BLaER1 (cell line): ENCODE results near the gene PHF14.

ENCODE experiments used
- H3K27ac ChIP-seq: shearing (Covaris generic); formaldehyde crosslinking; 2 replicates; pipeline ENCODE4 v1.8.1; 2022
- H3K27me3 ChIP-seq: shearing (Covaris generic); formaldehyde crosslinking; 2 replicates; pipeline ENCODE4 v1.8.1; 2022
- H3K36me3 ChIP-seq: shearing (Covaris generic); formaldehyde crosslinking; 2 replicates; pipeline ENCODE4 v1.8.1; 2022
- H3K4me1 ChIP-seq: shearing (Covaris generic); formaldehyde crosslinking; 2 replicates; pipeline ENCODE4 v1.8.1; 2022
- H3K4me2 ChIP-seq: shearing (Covaris generic); formaldehyde crosslinking; 2 replicates; pipeline ENCODE4 v1.8.1; 2022
- H3K4me3 ChIP-seq: shearing (Covaris generic); formaldehyde crosslinking; 2 replicates; pipeline ENCODE4 v1.8.1; 2022
- H3K9ac ChIP-seq: shearing (Covaris generic); formaldehyde crosslinking; 2 replicates; pipeline ENCODE4 v1.8.1; 2022
- H3K9me3 ChIP-seq: shearing (Covaris generic); formaldehyde crosslinking; 2 replicates; pipeline ENCODE4 v1.8.1; 2022
- H4K20me1 ChIP-seq: shearing (Covaris generic); formaldehyde crosslinking; 2 replicates; pipeline ENCODE4 v1.8.1; 2022
- Cebpa-rat ChIP-seq: shearing (Covaris generic); IDR thresholded peaks from 2 replicates; pipeline ENCODE4 v1.8.1; 2022

PHF14 gene

DNA sequence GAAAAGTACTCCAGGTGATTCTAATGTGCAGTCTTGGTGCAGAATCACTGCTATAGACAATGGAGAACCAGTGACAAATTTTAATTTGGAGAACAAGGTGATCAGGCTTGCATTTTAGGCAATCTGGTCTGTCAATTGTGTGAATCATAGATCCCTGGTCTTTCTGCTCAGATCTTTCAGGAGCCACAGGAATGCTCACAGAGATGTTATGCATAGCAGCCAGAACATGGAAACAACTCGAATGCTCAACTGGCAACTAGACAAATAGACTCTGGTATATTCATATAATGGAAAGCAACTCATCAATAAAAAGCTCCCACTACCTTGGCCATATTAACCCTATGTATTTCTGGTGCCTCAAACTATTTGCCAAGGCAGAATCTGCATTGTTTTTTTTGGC, 209.1 kb downstream of the PHF14 start:
- H3K27ac ChIP-seq = no peak overlapping the region
- no peak for TF ChIP-seq Cebpa-rat
- H3K9me3 ChIP-seq = peaks cover 9% of the 10 kb centered on the region; the same call in 1 of the 2 replicates
- H3K4me1 ChIP-seq = no peaks in the 10 kb centered on the region
- no peak overlapping the region for H3K4me3 ChIP-seq
- H3K9ac ChIP-seq = no peak overlapping the region
- no peaks in the 10 kb centered on the region for H3K27me3 ChIP-seq
- H3K36me3 ChIP-seq = no peaks in the 10 kb centered on the region
- H3K4me2 ChIP-seq = no peak overlapping the region
- no peaks in the 10 kb centered on the region for H4K20me1 ChIP-seq

DNA sequence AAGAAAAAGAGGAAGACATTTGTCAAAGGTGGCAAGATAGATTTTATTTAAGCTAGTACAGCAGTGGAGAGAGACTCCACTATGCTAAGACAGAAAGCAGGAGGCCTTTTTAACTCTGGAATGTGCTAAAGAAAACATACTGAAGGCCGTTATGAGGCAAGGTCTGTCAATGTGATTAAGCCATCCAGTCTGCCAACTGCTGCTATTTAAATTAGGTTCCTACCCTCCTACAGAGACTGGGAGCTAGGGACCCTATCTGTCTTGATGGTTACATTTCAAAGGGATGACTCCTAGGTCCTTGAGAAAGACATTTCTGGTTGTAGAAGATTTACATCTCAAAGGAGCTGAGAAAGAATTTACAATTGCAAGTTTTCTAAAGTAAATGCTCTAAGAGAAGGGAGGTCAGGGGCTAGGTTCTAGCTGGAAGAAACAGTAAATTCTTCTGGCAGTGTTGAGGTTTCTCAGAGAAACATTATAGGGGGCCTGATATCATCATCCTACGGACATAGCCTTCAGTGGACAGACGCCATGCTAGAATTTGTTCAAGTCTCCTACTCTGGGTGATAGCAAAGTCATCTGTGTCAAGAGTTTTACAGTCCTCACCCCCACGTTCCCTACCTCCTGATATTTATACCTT, 211.6 kb downstream of the PHF14 start:
- H3K36me3 ChIP-seq = no peaks in the 10 kb centered on the region
- H3K4me2 ChIP-seq = no peak overlapping the region
- H3K4me1 ChIP-seq = no peaks in the 10 kb centered on the region
- H3K27ac ChIP-seq = no peak overlapping the region
- TF ChIP-seq Cebpa-rat = no peak
- no peaks in the 10 kb centered on the region for H3K27me3 ChIP-seq
- no peak overlapping the region for H3K4me3 ChIP-seq
- no peak overlapping the region for H3K9ac ChIP-seq
- no peaks in the 10 kb centered on the region for H4K20me1 ChIP-seq
- H3K9me3 ChIP-seq = peaks cover 9% of the 10 kb centered on the region; the same call in 1 of the 2 replicates

GRCh38 chr7:11188529-11189310, 215.0 kb downstream of the PHF14 start:
- Histone ChIP-seq H3K4me3 (no peak overlapping the region), H3K36me3 (no peaks in the 10 kb centered on the region), H3K27ac (no peak overlapping the region), H3K9ac (no peak overlapping the region), H3K4me2 (no peak overlapping the region), H4K20me1 (no peaks in the 10 kb centered on the region), H3K27me3 (no peaks in the 10 kb centered on the region), H3K4me1 (no peaks in the 10 kb centered on the region), H3K9me3 (peaks cover 9% of the 10 kb centered on the region; the same call in 1 of the 2 replicates)
- no peak for TF ChIP-seq Cebpa-rat

DNA sequence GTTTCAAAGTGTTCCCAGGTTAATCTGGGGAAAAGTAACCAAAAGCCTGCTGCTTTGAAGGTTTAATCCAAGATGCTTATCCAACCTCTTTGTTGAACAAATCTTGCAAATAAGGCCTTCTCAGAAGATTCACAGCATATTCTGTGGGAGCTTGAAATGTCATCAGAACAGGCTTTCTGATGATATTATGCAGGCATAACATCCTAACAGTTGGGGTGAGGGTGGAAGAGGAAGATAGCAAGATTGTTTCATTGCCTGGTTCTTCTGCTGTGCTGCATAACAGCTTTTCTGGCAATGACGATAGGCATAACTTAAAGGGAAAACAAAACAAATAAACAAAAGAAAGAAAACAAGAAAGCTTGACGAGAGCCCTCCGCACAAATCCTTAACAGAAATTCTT, 217.4 kb downstream of the PHF14 start:
- Histone ChIP-seq H3K9me3 (no peaks in the 10 kb centered on the region), H3K27me3 (no peaks in the 10 kb centered on the region), H3K4me2 (no peak overlapping the region), H3K4me1 (no peaks in the 10 kb centered on the region), H4K20me1 (no peaks in the 10 kb centered on the region), H3K36me3 (no peaks in the 10 kb centered on the region), H3K4me3 (no peak overlapping the region), H3K9ac (no peak overlapping the region), H3K27ac (no peak overlapping the region)
- no peak for TF ChIP-seq Cebpa-rat

DNA sequence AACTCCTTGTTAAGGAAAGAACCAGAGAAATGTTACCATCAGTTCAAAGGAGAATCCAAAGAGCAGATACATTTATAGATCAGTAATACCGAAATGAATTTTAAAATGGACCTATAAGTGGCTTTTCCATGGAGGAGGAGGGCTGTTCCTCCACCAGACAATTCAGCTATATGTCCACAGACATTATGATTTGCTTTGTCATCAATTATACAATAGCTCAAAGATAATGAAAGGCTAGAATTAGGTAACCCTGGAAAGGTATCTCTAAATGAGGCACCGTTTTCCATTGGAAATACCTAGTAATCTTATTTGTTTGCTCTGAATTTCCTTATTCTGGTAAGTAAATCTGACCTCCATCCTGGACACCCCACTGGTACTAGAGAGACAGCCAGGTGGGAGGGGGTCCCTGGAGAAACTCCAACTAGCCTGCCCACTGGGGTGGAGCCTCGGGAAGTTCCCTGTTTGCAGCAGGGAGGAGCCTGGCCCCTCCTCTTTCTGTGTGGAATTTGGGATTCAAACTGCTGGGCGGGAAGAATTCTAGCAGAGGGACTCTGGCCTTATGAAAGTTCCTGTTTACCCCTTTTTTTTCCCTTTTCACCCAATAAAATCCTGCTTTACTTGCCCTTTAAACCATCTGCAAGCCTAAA, 218.0 kb downstream of the PHF14 start:
- H3K9me3 ChIP-seq = no peaks in the 10 kb centered on the region
- H3K27me3 ChIP-seq = no peaks in the 10 kb centered on the region
- H4K20me1 ChIP-seq = no peaks in the 10 kb centered on the region
- no peaks in the 10 kb centered on the region for H3K4me1 ChIP-seq
- H3K9ac ChIP-seq = no peak overlapping the region
- TF ChIP-seq Cebpa-rat = no peak
- no peak overlapping the region for H3K4me2 ChIP-seq
- no peak overlapping the region for H3K4me3 ChIP-seq
- H3K36me3 ChIP-seq = no peaks in the 10 kb centered on the region
- no peak overlapping the region for H3K27ac ChIP-seq

- H4K20me1 ChIP-seq = no peaks in the 10 kb centered on the region
- no peaks in the 10 kb centered on the region for H3K27me3 ChIP-seq
- H3K9ac ChIP-seq = no peak overlapping the region
- no peaks in the 10 kb centered on the region for H3K4me1 ChIP-seq
- H3K36me3 ChIP-seq = no peaks in the 10 kb centered on the region
- H3K4me2 ChIP-seq = no peak overlapping the region
- no peak for TF ChIP-seq Cebpa-rat
- no peak overlapping the region for H3K4me3 ChIP-seq
- no peak overlapping the region for H3K27ac ChIP-seq
- no peaks in the 10 kb centered on the region for H3K9me3 ChIP-seq
Measured at GRCh38 chr7:11192506-11192905, 218.8 kb downstream of the PHF14 start.

GRCh38 chr7:11193131-11193867, 219.6 kb downstream of the PHF14 start:
- H3K4me2 ChIP-seq = no peak overlapping the region

DNA sequence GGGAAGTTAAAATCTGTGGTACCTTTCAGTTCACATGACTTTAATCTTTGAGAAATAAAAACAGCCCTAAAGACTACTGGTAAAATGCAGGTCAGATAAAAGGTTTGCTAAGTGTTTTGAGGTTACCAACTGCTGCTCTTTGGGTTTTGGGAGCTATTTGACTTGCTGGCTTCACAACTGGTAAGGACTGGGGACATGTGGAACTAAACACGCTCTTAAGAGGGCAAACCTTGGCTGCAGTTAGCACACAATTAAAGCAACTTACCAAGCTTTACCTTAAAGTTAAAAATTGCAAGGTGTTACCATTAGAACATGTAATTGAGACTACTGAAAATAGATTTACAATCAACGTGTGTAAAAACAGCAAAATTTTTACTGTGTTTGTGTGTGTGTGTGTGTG, 220.2 kb downstream of the PHF14 start:
- H3K36me3 ChIP-seq = no peaks in the 10 kb centered on the region
- H3K9ac ChIP-seq = no peak overlapping the region
- no peaks in the 10 kb centered on the region for H3K27me3 ChIP-seq
- no peak overlapping the region for H3K4me3 ChIP-seq
- no peaks in the 10 kb centered on the region for H3K9me3 ChIP-seq
- TF ChIP-seq Cebpa-rat = no peak
- H3K4me1 ChIP-seq = no peaks in the 10 kb centered on the region
- H3K4me2 ChIP-seq = no peak overlapping the region
- no peaks in the 10 kb centered on the region for H4K20me1 ChIP-seq
- no peak overlapping the region for H3K27ac ChIP-seq

More at GRCh38 chr7:11193131-11193867, 219.6 kb downstream of the PHF14 start:
- Histone ChIP-seq H3K4me1 (no peaks in the 10 kb centered on the region), H3K4me3 (no peak overlapping the region), H3K9me3 (no peaks in the 10 kb centered on the region), H4K20me1 (no peaks in the 10 kb centered on the region), H3K27ac (no peak overlapping the region), H3K36me3 (no peaks in the 10 kb centered on the region), H3K27me3 (no peaks in the 10 kb centered on the region), H3K9ac (no peak overlapping the region)
- TF ChIP-seq Cebpa-rat = no peak

- H3K4me2 ChIP-seq = no peak overlapping the region
- H3K27me3 ChIP-seq = no peaks in the 10 kb centered on the region
- no peak overlapping the region for H3K27ac ChIP-seq
- H3K9me3 ChIP-seq = no peaks in the 10 kb centered on the region
- no peaks in the 10 kb centered on the region for H3K36me3 ChIP-seq
- no peak overlapping the region for H3K9ac ChIP-seq
- no peak overlapping the region for H3K4me3 ChIP-seq
- no peaks in the 10 kb centered on the region for H3K4me1 ChIP-seq
- no peaks in the 10 kb centered on the region for H4K20me1 ChIP-seq
- TF ChIP-seq Cebpa-rat = no peak
Measured at GRCh38 chr7:11194492-11194891, 220.8 kb downstream of the PHF14 start.
